22Rv1 (cell line): ENCODE data around the gene HOXC13.

ENCODE experiments used
- H3K27ac ChIP-seq: fragments of 450-650 bp; 2 replicates; pipeline ENCODE4 v1.5.1; 2017
- CTCF ChIP-seq: fragments of 450-650 bp; IDR thresholded peaks from 2 replicates; pipeline ENCODE4 v1.5.1; 2017; ENCODE audit warnings: mild to moderate bottlenecking
- ZFX ChIP-seq: fragments of 450-650 bp; IDR thresholded peaks from 2 replicates; pipeline ENCODE4 v1.6.1; 2017; ENCODE audit warnings: antibody characterized with exemption, borderline replicate concordance

The HOXC13 gene

GRCh38 chr12:53973236-53974042 lies 34.8 kb downstream of the HOXC13 start:
- TF ChIP-seq CTCF: no peak
- TF ChIP-seq ZFX: no peak
- H3K27ac ChIP-seq: peak overlapping the region; percentile 72

- TF ChIP-seq CTCF (no peak), ZFX (no peak)
- H3K27ac ChIP-seq: peak within 1 kb of the TSS; percentile 72
Observed at GRCh38 chr12:53974084-53975063, 35.7 kb downstream of the HOXC13 start, which contains the start of gene HOTAIR. HOTAIR (minus strand) TSS chr12:53974954.

- no peak for TF ChIP-seq CTCF
- no peak for TF ChIP-seq ZFX
- peak overlapping the region; percentile 72 for H3K27ac ChIP-seq
Observed at GRCh38 chr12:53975064-53975471, 36.4 kb downstream of the HOXC13 start.

- no peak for TF ChIP-seq ZFX
- TF ChIP-seq CTCF: no peak
- H3K27ac ChIP-seq: peak overlapping the region; percentile 72
Observed at GRCh38 chr12:53975479-53976152, 37.0 kb downstream of the HOXC13 start.

- H3K27ac ChIP-seq: peak overlapping the region; percentile 91
- TF ChIP-seq ZFX: no peak
- TF ChIP-seq CTCF: no peak
Observed at GRCh38 chr12:53976172-53976822, 37.7 kb downstream of the HOXC13 start.

GRCh38 chr12:53976823-53977595 lies 38.4 kb downstream of the HOXC13 start:
- peak overlapping the region; percentile 91 for H3K27ac ChIP-seq
- TF ChIP-seq ZFX: no peak
- no peak for TF ChIP-seq CTCF
